Measurements from ENCODE around the gene CASQ2.

GRCh38 chr1:115809847-115810246 is 41.3 kb upstream of the CASQ2 start:
- TF ChIP-seq, protein P1, sequence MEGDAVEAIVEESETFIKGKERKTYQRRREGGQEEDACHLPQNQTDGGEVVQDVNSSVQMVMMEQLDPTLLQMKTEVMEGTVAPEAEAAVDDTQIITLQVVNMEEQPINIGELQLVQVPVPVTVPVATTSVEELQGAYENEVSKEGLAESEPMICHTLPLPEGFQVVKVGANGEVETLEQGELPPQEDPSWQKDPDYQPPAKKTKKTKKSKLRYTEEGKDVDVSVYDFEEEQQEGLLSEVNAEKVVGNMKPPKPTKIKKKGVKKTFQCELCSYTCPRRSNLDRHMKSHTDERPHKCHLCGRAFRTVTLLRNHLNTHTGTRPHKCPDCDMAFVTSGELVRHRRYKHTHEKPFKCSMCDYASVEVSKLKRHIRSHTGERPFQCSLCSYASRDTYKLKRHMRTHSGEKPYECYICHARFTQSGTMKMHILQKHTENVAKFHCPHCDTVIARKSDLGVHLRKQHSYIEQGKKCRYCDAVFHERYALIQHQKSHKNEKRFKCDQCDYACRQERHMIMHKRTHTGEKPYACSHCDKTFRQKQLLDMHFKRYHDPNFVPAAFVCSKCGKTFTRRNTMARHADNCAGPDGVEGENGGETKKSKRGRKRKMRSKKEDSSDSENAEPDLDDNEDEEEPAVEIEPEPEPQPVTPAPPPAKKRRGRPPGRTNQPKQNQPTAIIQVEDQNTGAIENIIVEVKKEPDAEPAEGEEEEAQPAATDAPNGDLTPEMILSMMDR (IDR thresholded peaks at IDR 0.05; ENCODE audit: insufficient read depth, low read depth, low read length), result no peak
- TF ChIP-seq EZH2 (IDR thresholded peaks at IDR 0.05; ENCODE audit: insufficient read depth, low read length), result no peak

Measured in astrocyte (in vitro differentiated cells and primary cell).